IPS-NIHi7 (cell line): ENCODE data around the gene OSBPL3.

ENCODE experiments used
- DNase-seq: peaks from one replicate; pipeline ENCODE4 v3.0.0; 2012; ENCODE audit warnings: mixed read lengths; ENCODE audit errors: extremely low spot score

The OSBPL3 gene

GRCh38 chr7:24863626-24864025 lies 116.4 kb downstream of the OSBPL3 start:
- DNase-seq: no peak

- DNase-seq: no peak
Observed at GRCh38 chr7:24862461-24862860, 117.5 kb downstream of the OSBPL3 start.

- DNase-seq: no peak
Observed at GRCh38 chr7:24861336-24861735, 118.6 kb downstream of the OSBPL3 start.

- no peak for DNase-seq
Observed at GRCh38 chr7:24860611-24861010, 119.4 kb downstream of the OSBPL3 start.

GRCh38 chr7:24858108-24858977 lies 121.6 kb downstream of the OSBPL3 start:
- DNase-seq: no peak

GRCh38 chr7:24857623-24858022 lies 122.4 kb downstream of the OSBPL3 start:
- DNase-seq: no peak

GRCh38 chr7:24854866-24855265 lies 125.1 kb downstream of the OSBPL3 start:
- no peak for DNase-seq

GRCh38 chr7:24851786-24852185 lies 128.2 kb downstream of the OSBPL3 start:
- peak; percentile 25 for DNase-seq

- no peak for DNase-seq
Observed at GRCh38 chr7:24848878-24849277, 131.1 kb downstream of the OSBPL3 start.

- no peak for DNase-seq
Observed at GRCh38 chr7:24847754-24848153, 132.2 kb downstream of the OSBPL3 start.

GRCh38 chr7:24843821-24844434 lies 136.1 kb downstream of the OSBPL3 start:
- DNase-seq: no peak

GRCh38 chr7:24842449-24843241 lies 137.3 kb downstream of the OSBPL3 start:
- no peak for DNase-seq

GRCh38 chr7:24842029-24842428 lies 137.9 kb downstream of the OSBPL3 start:
- no peak for DNase-seq

GRCh38 chr7:24840563-24840962 lies 139.4 kb downstream of the OSBPL3 start:
- DNase-seq: no peak

GRCh38 chr7:24836084-24836483 lies 143.9 kb downstream of the OSBPL3 start:
- DNase-seq: no peak

- DNase-seq: no peak
Observed at GRCh38 chr7:24835643-24836042, 144.3 kb downstream of the OSBPL3 start.

- no peak for DNase-seq
Observed at GRCh38 chr7:24834128-24834798, 145.7 kb downstream of the OSBPL3 start.

- no peak for DNase-seq
Observed at GRCh38 chr7:24833549-24833948, 146.4 kb downstream of the OSBPL3 start.

- no peak for DNase-seq
Observed at GRCh38 chr7:24831240-24831639, 148.7 kb downstream of the OSBPL3 start.

GRCh38 chr7:24830440-24831050 lies 149.4 kb downstream of the OSBPL3 start:
- no peak for DNase-seq

- DNase-seq: no peak
Observed at GRCh38 chr7:24829787-24830186, 150.2 kb downstream of the OSBPL3 start.
